K562 (cell line): ENCODE data around the gene GNAT2. TPM values are rescaled to one million over a fixed set of nuclear protein-coding genes. Genes with fewer than 3 reads are reported as not detected.

Source experiments
- ADNP ChIP-seq: fragments of 200-800 bp; sonication (Bioruptor generic); IDR thresholded peaks from 2 replicates; pipeline ENCODE4 v1.6.1; 2016; ENCODE audit warnings: missing genetic modification characterization, missing compliant biosample characterization
- ARNT ChIP-seq, 2 experiments: fragments of 450-650 bp; IDR thresholded peaks; 2 replicates each; pipeline ENCODE4 v1.6.1; 2016; ENCODE audit warnings: mild to moderate bottlenecking in 1 of 2
- BRD9 ChIP-seq: fragments of 450-650 bp; IDR thresholded peaks from 2 replicates; pipeline ENCODE4 v1.6.1; 2018; ENCODE audit warnings: low read depth; ENCODE audit not compliant: partially characterized antibody
- FOXJ3 ChIP-seq: sonication (generic); formaldehyde crosslinking; IDR thresholded peaks from 2 replicates; pipeline ENCODE4 v1.4.0; 2020; ENCODE audit warnings: mild to moderate bottlenecking, missing genetic modification reagents
- HMG20B ChIP-seq: fragments of 250-450 bp; sonication (Bioruptor Pico); IDR thresholded peaks from 2 replicates; pipeline ENCODE4 v1.5.0; 2021; ENCODE audit warnings: mild to moderate bottlenecking
- IRF2 ChIP-seq: sonication (generic); formaldehyde crosslinking; IDR thresholded peaks from 2 replicates; pipeline ENCODE4 v1.8.1; 2022; ENCODE audit warnings: mild to moderate bottlenecking, missing genetic modification reagents
- PRPF4 ChIP-seq: fragments of 200-400 bp; formaldehyde crosslinking; IDR thresholded peaks from one replicate; pipeline ENCODE4 v1.6.1; 2017; ENCODE audit warnings: low read length, low read depth, mild to moderate bottlenecking; ENCODE audit not compliant: insufficient read depth, poor library complexity, severe bottlenecking
- RBM15 ChIP-seq: fragments of 200-400 bp; formaldehyde crosslinking; IDR thresholded peaks from 2 replicates; pipeline ENCODE4 v1.6.1; 2018; ENCODE audit warnings: mild to moderate bottlenecking, low read length, moderate library complexity; ENCODE audit not compliant: insufficient read depth
- SMAD4 ChIP-seq: fragments of 250-450 bp; sonication (Bioruptor Pico); conservative IDR thresholded peaks from 2 replicates; pipeline ENCODE4 v1.8.0; 2021; ENCODE audit warnings: inconsistent platforms, mild to moderate bottlenecking, moderate library complexity
- SMARCB1 ChIP-seq: IDR thresholded peaks from 2 replicates; pipeline ENCODE4 v1.6.1; 2011; ENCODE audit warnings: improper control_type of control experiment, low read depth; ENCODE audit not compliant: insufficient read length
- STAG1 ChIP-seq: sonication (generic); formaldehyde crosslinking; IDR thresholded peaks from 2 replicates; pipeline ENCODE4 v1.5.0; 2020; ENCODE audit warnings: missing genetic modification reagents, borderline replicate concordance
- TAF1 ChIP-seq: IDR thresholded peaks from 2 replicates; pipeline ENCODE4 v1.6.1; 2011; ENCODE audit warnings: mild to moderate bottlenecking, low read length, moderate library complexity; ENCODE audit not compliant: insufficient read depth, control insufficient read depth, severe bottlenecking; ENCODE audit errors: extremely low read depth
- TAF9B ChIP-seq: fragments of 450-650 bp; IDR thresholded peaks from 2 replicates; pipeline ENCODE4 v1.6.1; 2018; ENCODE audit warnings: mild to moderate bottlenecking; ENCODE audit not compliant: partially characterized antibody
- TRIM24 ChIP-seq, 2 experiments: fragments of 450-650 bp; IDR thresholded peaks; 2 replicates each; pipeline ENCODE4 v1.6.1; 2016
- ZBED1 ChIP-seq: IDR thresholded peaks from 2 replicates; pipeline ENCODE4 v1.6.1; 2014
- ZBTB1 ChIP-seq: sonication (generic); formaldehyde crosslinking; IDR thresholded peaks from 2 replicates; pipeline ENCODE4 v1.8.1; 2023; ENCODE audit warnings: missing genetic modification reagents, low read depth, mild to moderate bottlenecking, borderline replicate concordance
- ZNF518B ChIP-seq: fragments of 250-450 bp; sonication (Bioruptor Pico); IDR thresholded peaks from 2 replicates; pipeline ENCODE4 v1.5.0; 2021; ENCODE audit warnings: mild to moderate bottlenecking, moderate library complexity
- ZNF57 ChIP-seq: fragments of 450-650 bp; formaldehyde crosslinking; IDR thresholded peaks from 2 replicates; pipeline ENCODE4 v1.4.0; 2020; ENCODE audit warnings: mild to moderate bottlenecking, moderate library complexity
- ZNF592 ChIP-seq: fragments of 450-650 bp; IDR thresholded peaks from 2 replicates; pipeline ENCODE4 v1.6.1; 2017; ENCODE audit warnings: antibody characterized with exemption, mild to moderate bottlenecking
- ZNF668 ChIP-seq: fragments of 250-450 bp; sonication (Bioruptor Pico); IDR thresholded peaks from 2 replicates; pipeline ENCODE4 v1.8.0; 2022; ENCODE audit warnings: mild to moderate bottlenecking, inconsistent platforms
- ZNF699 ChIP-seq: fragments of 250-450 bp; sonication (Bioruptor Pico); IDR thresholded peaks from 2 replicates; pipeline ENCODE4 v1.8.0; 2021; ENCODE audit warnings: mild to moderate bottlenecking, moderate library complexity; ENCODE audit not compliant: insufficient replicate concordance
- ZSCAN32 ChIP-seq: fragments of 450-650 bp; formaldehyde crosslinking; IDR thresholded peaks from 2 replicates; pipeline ENCODE4 v1.4.0; 2020; ENCODE audit warnings: mild to moderate bottlenecking, moderate library complexity
- polyA plus RNA-seq, 8 experiments: library from polyadenylated mRNA; depleted of rRNA in 4 of 8; stranded (reverse) in 5 of 8; unstranded in 3 of 8; fragments of >200 nt; fragmentation: Nextera tagmentation in 2 of 8; fragmentation: Illumina TruSeq in 1 of 8; extraction: Ambion mirVana in 2 of 8; extraction: Trizol in 1 of 8; gene quantifications; 2 replicates each; pipeline versions ENCODE4 v1.2.1 to v1.2.3, GENCODE V29; 2011 to 2014; ENCODE audit warnings: inconsistent platforms in 1 of 8, missing spikeins in 1 of 8
- total RNA-seq, 7 experiments: library from RNA; depleted of rRNA in 6 of 7; stranded (reverse); fragments of >200 nt in 6 of 7; fragmentation: Illumina TruSeq in 2 of 7; extraction: Trizol in 2 of 7; gene quantifications; 2 replicates each; pipeline versions ENCODE4 v1.2.1 to v1.2.3, GENCODE V29; 2011 to 2021; ENCODE audit warnings: low replicate concordance in 1 of 7

Gene GNAT2
- total and polyA plus RNA-seq, 9 of the 15 experiments (the other 6 are each of a cell fraction or from before 2014, with no cell fraction given): 0.06 to 0.52 (median 0.24) TPM; not detected in 1

GRCh38 chr1:109655615-109656519, 36.5 kb upstream of the GNAT2 start, which contains the start of gene GSTM4 (continued):
- TF ChIP-seq SMARCB1 (no peak), ZBED1 (no peak), SMAD4 (CRISPR knock-in tag) (peak; percentile 54), ZNF699 (CRISPR knock-in tag) (no peak), RBM15 (no peak), TAF1 (peak; percentile 69), ADNP (tag) (no peak), FOXJ3 (CRISPR knock-in tag) (no peak), HMG20B (CRISPR knock-in tag) (no peak), ZSCAN32 (CRISPR knock-in tag) (no peak), ZBTB1 (CRISPR knock-in tag) (no peak), ZNF57 (no peak), ZNF518B (no peak), ZNF592 (0 out of 2 replicates have a peak, but pooled peaks have one; percentile 41), IRF2 (CRISPR knock-in tag) (no peak), TRIM24 (IDR thresholded peaks at IDR 0.05) (no peak), PRPF4 (no peak), ARNT (IDR thresholded peaks at IDR 0.05) (no peak), ZNF668 (CRISPR knock-in tag) (no peak), BRD9 (peak; percentile 62), TAF9B (no peak), STAG1 (CRISPR knock-in tag) (no peak)
